ENCODE measurements around the gene ETFBKMT. TPM values are rescaled to one million over a fixed set of nuclear protein-coding genes. Genes with fewer than 3 reads are reported as not detected.

The ETFBKMT gene
- total RNA-seq, 1 experiment from 2014 or later, result 2.3 TPM

DNA sequence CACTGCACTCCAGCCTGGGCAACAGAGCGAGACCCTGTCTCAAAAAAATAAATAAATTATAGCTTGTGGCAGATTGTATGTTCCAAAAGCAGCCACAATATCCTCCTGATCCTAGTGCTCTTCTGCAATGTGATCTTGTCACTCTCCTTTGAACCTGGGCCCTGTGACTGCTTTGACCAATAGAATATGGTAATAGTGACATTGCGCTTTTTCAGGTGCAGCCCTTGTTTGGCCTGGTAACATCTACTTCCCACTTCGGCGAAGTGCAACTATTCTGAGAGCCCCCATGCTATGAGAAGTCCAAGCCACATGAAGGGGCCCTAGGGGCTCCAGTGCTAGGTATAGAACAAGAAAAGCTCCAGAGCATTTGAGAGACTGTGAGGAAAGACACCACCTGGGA is 37.5 kb upstream of the ETFBKMT start:
- DNase-seq, result no peak

GRCh38 chr12:31626270-31626995 is 33.1 kb upstream of the ETFBKMT start:
- no TSS peak for BruUV-seq (replicated peaks)
- CTCF ChIA-PET, result no interaction called here
- no peaks in the 10 kb centered on the region for H3K27me3 Mint-ChIP-seq (ENCODE audit: unreplicated experiment)
- H3K4me3 Mint-ChIP-seq (ENCODE audit: low read depth, unreplicated experiment), result no peak overlapping the region
- DNase-seq, result no peak
- H3K36me3 Mint-ChIP-seq (ENCODE audit: insufficient read depth, unreplicated experiment), result no peaks in the 10 kb centered on the region
- TF ChIP-seq, protein P1, sequence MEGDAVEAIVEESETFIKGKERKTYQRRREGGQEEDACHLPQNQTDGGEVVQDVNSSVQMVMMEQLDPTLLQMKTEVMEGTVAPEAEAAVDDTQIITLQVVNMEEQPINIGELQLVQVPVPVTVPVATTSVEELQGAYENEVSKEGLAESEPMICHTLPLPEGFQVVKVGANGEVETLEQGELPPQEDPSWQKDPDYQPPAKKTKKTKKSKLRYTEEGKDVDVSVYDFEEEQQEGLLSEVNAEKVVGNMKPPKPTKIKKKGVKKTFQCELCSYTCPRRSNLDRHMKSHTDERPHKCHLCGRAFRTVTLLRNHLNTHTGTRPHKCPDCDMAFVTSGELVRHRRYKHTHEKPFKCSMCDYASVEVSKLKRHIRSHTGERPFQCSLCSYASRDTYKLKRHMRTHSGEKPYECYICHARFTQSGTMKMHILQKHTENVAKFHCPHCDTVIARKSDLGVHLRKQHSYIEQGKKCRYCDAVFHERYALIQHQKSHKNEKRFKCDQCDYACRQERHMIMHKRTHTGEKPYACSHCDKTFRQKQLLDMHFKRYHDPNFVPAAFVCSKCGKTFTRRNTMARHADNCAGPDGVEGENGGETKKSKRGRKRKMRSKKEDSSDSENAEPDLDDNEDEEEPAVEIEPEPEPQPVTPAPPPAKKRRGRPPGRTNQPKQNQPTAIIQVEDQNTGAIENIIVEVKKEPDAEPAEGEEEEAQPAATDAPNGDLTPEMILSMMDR (IDR thresholded peaks at IDR 0.05; ENCODE audit: unreplicated experiment), result no peak
- no peaks in the 10 kb centered on the region for H3K4me1 Mint-ChIP-seq (ENCODE audit: low read depth, unreplicated experiment)
- H3K9me3 Mint-ChIP-seq (ENCODE audit: low read depth, unreplicated experiment), result no peaks in the 10 kb centered on the region
- no peak overlapping the region for H3K27ac Mint-ChIP-seq (ENCODE audit: unreplicated experiment)
- intact Hi-C loops (cut with micrococcal nuclease; ENCODE audit: unreplicated experiment), result no loop called here

More for the DNA sequence above, 37.5 kb upstream of the ETFBKMT start:
- H3K27me3 Mint-ChIP-seq (ENCODE audit: unreplicated experiment), result no peaks in the 10 kb centered on the region
- no peak overlapping the region for H3K4me3 Mint-ChIP-seq (ENCODE audit: low read depth, unreplicated experiment)
- H3K36me3 Mint-ChIP-seq (ENCODE audit: insufficient read depth, unreplicated experiment), result no peaks in the 10 kb centered on the region
- H3K4me1 Mint-ChIP-seq (ENCODE audit: low read depth, unreplicated experiment), result no peaks in the 10 kb centered on the region
- TF ChIP-seq, protein P1 (IDR thresholded peaks at IDR 0.05; ENCODE audit: unreplicated experiment), result no peak
- intact Hi-C loops (cut with micrococcal nuclease; ENCODE audit: unreplicated experiment), result no loop called here
- no TSS peak for BruUV-seq (replicated peaks)
- no peaks in the 10 kb centered on the region for H3K9me3 Mint-ChIP-seq (ENCODE audit: low read depth, unreplicated experiment)
- H3K27ac Mint-ChIP-seq (ENCODE audit: unreplicated experiment), result no peak overlapping the region
- CTCF ChIA-PET, result no interaction called here

- no peak for DNase-seq
- TF ChIP-seq, protein P1 (IDR thresholded peaks at IDR 0.05; ENCODE audit: unreplicated experiment), result no peak
- Mint-ChIP-seq H3K4me1 (ENCODE audit: low read depth, unreplicated experiment) (no peaks in the 10 kb centered on the region), H3K9me3 (ENCODE audit: low read depth, unreplicated experiment) (no peaks in the 10 kb centered on the region), H3K27me3 (ENCODE audit: unreplicated experiment) (no peaks in the 10 kb centered on the region), H3K36me3 (ENCODE audit: insufficient read depth, unreplicated experiment) (no peaks in the 10 kb centered on the region), H3K4me3 (ENCODE audit: low read depth, unreplicated experiment) (no peak overlapping the region), H3K27ac (ENCODE audit: unreplicated experiment) (no peak overlapping the region)
- CTCF ChIA-PET, result interaction anchor here (0.8 kb wide), 1 partner anchor 51 kb away, joined by 3 read pairs; no protein-coding TSS in a partner anchor
- no TSS peak for BruUV-seq (replicated peaks)
- intact Hi-C loops (cut with micrococcal nuclease; ENCODE audit: unreplicated experiment), result no loop called here
These were observed 31.9 kb upstream of the ETFBKMT start for GRCh38 chr12:31627456-31628054.

GRCh38 chr12:31629756-31630732 is 29.4 kb upstream of the ETFBKMT start:
- H3K36me3 Mint-ChIP-seq (ENCODE audit: insufficient read depth, unreplicated experiment), result no peaks in the 10 kb centered on the region
- DNase-seq, result no peak
- no peaks in the 10 kb centered on the region for H3K27me3 Mint-ChIP-seq (ENCODE audit: unreplicated experiment)
- no peak overlapping the region for H3K4me3 Mint-ChIP-seq (ENCODE audit: low read depth, unreplicated experiment)
- H3K4me1 Mint-ChIP-seq (ENCODE audit: low read depth, unreplicated experiment), result no peaks in the 10 kb centered on the region
- H3K27ac Mint-ChIP-seq (ENCODE audit: unreplicated experiment), result no peak overlapping the region
- TF ChIP-seq, protein P1 (IDR thresholded peaks at IDR 0.05; ENCODE audit: unreplicated experiment), result no peak
- no peaks in the 10 kb centered on the region for H3K9me3 Mint-ChIP-seq (ENCODE audit: low read depth, unreplicated experiment)
- CTCF ChIA-PET, result no interaction called here
- intact Hi-C loops (cut with micrococcal nuclease; ENCODE audit: unreplicated experiment), result loop anchor here (10.0 kb wide), 1 partner anchor 135 kb away; no protein-coding TSS in a partner anchor
- no TSS peak for BruUV-seq (replicated peaks)

Measured in Calu3 (cell line).